GM21619 (cell line): Measurements from ENCODE around the gene MRPL23.
"Not testable (repeated sequence)": the region's sequence is repeated elsewhere in the genome, so short reads cannot be mapped to it uniquely, and the experiment has no call there.

Experiments used
- ATAC-seq: cut with Tn5 transposase; IDR thresholded peaks from one replicate; pipeline ENCODE4 v1.9.1; 2021; ENCODE audit not compliant: unreplicated experiment

MRPL23 gene

GRCh38 chr11:1932681-1933080, 14.5 kb upstream of the MRPL23 start:
- no peak for ATAC-seq

- ATAC-seq = no peak
Observed at GRCh38 chr11:1933416-1934334, 13.5 kb upstream of the MRPL23 start.

- no peak for ATAC-seq
Observed at GRCh38 chr11:1934335-1935155, 12.6 kb upstream of the MRPL23 start.

- ATAC-seq = no peak
Observed at GRCh38 chr11:1935156-1936071, 11.7 kb upstream of the MRPL23 start.

GRCh38 chr11:1936072-1936780, 10.9 kb upstream of the MRPL23 start:
- ATAC-seq = no peak

GRCh38 chr11:1936781-1937615, 10.1 kb upstream of the MRPL23 start:
- no peak for ATAC-seq

- ATAC-seq = no peak
Observed at GRCh38 chr11:1937616-1938342, 9.4 kb upstream of the MRPL23 start.

- ATAC-seq = no peak
Observed at GRCh38 chr11:1938343-1939005, 8.7 kb upstream of the MRPL23 start.

- ATAC-seq = no peak
Observed at GRCh38 chr11:1939006-1939625, 8.0 kb upstream of the MRPL23 start.

GRCh38 chr11:1939788-1940187, 7.3 kb upstream of the MRPL23 start:
- ATAC-seq = not testable (repeated sequence)

- no peak for ATAC-seq
Observed at GRCh38 chr11:1942558-1943260, 4.4 kb upstream of the MRPL23 start.

- no peak for ATAC-seq
Observed at GRCh38 chr11:1943576-1943975, 3.6 kb upstream of the MRPL23 start.

- no peak for ATAC-seq
Observed at GRCh38 chr11:1943977-1944376, 3.2 kb upstream of the MRPL23 start.

GRCh38 chr11:1947592-1948237, 583 bp downstream of the MRPL23 start:
- ATAC-seq = no peak

- ATAC-seq = no peak
Observed at GRCh38 chr11:1948389-1948788, 1.3 kb downstream of the MRPL23 start.

GRCh38 chr11:1949302-1949701, 2.2 kb downstream of the MRPL23 start:
- no peak for ATAC-seq

GRCh38 chr11:1949922-1950321, 2.8 kb downstream of the MRPL23 start:
- ATAC-seq = no peak
